VCaP (cell line): ENCODE results near the gene SLC2A4.

Experiments used
- H3K27ac ChIP-seq: fragments of 450-650 bp; 2 replicates; pipeline ENCODE4 v1.5.1; 2017
- CTCF ChIP-seq: fragments of 450-650 bp; conservative IDR thresholded peaks from 2 replicates; pipeline ENCODE4 v1.5.1; 2017; ENCODE audit warnings: mild to moderate bottlenecking, moderate library complexity

The SLC2A4 gene

GRCh38 chr17:7290166-7290565 is 8.6 kb downstream of the SLC2A4 start:
- H3K27ac ChIP-seq, result no peak overlapping the region
- no peak for TF ChIP-seq CTCF

- H3K27ac ChIP-seq, result no peak overlapping the region
- TF ChIP-seq CTCF, result no peak
These were observed 9.2 kb downstream of the SLC2A4 start for GRCh38 chr17:7290685-7291084.

- H3K27ac ChIP-seq, result no peak overlapping the region
- no peak for TF ChIP-seq CTCF
These were observed 10.7 kb downstream of the SLC2A4 start for GRCh38 chr17:7292194-7292593.

- no peak for TF ChIP-seq CTCF
These were observed 11.2 kb downstream of the SLC2A4 start for GRCh38 chr17:7292729-7293128.

GRCh38 chr17:7293159-7293558 is 11.6 kb downstream of the SLC2A4 start:
- no peak for TF ChIP-seq CTCF
- no peak overlapping the region for H3K27ac ChIP-seq

More at GRCh38 chr17:7292729-7293128, 11.2 kb downstream of the SLC2A4 start:
- no peak overlapping the region for H3K27ac ChIP-seq

GRCh38 chr17:7293816-7294613 is 12.5 kb downstream of the SLC2A4 start:
- H3K27ac ChIP-seq, result no peak overlapping the region
- TF ChIP-seq CTCF, result no peak

GRCh38 chr17:7294614-7295153 is 13.2 kb downstream of the SLC2A4 start, which contains the start of gene YBX2:
TSS of gene YBX2 (minus strand) at chr17:7294639. CDS start at chr17:7294500, 139 bp downstream.
- no peak for TF ChIP-seq CTCF
- H3K27ac ChIP-seq, result no peak within 1 kb of the TSS
